Memory B cell (primary cell): ENCODE results near the gene LIM2.

ENCODE experiments used
- ATAC-seq: fragments of 150-1000 bp; cut with Tn5 transposase; 2 replicates; pipeline ENCODE4 v1.10.0; 2021; ENCODE audit warnings: low read depth, mild to moderate bottlenecking, moderate library complexity
- DNase-seq, 2 donors: peaks; one replicate each; pipeline ENCODE4 v3.0.0; 2022; ENCODE audit warnings: low spot score in 2 of 2
- H3K27ac Mint-ChIP-seq: one replicate; pipeline ENCODE4 v1.8.0; 2022; ENCODE audit warnings: mild to moderate bottlenecking, moderate library complexity, mixed read lengths
- H3K27me3 Mint-ChIP-seq: one replicate; pipeline ENCODE4 v1.8.0; 2022; ENCODE audit warnings: mixed read lengths
- H3K36me3 Mint-ChIP-seq: one replicate; pipeline ENCODE4 v1.8.0; 2022; ENCODE audit warnings: mild to moderate bottlenecking, mixed read lengths
- H3K4me1 Mint-ChIP-seq: one replicate; pipeline ENCODE4 v1.8.0; 2022; ENCODE audit warnings: mixed read lengths
- H3K4me3 Mint-ChIP-seq: one replicate; pipeline ENCODE4 v1.8.0; 2022; ENCODE audit warnings: mild to moderate bottlenecking, moderate library complexity, mixed read lengths
- H3K9me3 Mint-ChIP-seq: one replicate; pipeline ENCODE4 v1.8.0; 2022; ENCODE audit warnings: mixed read lengths

LIM2 gene

GRCh38 chr19:51331716-51332115, 56.1 kb downstream of the LIM2 start:
- Mint-ChIP-seq H3K9me3 (no peaks in the 10 kb centered on the region), H3K27ac (no peak overlapping the region), H3K27me3 (peaks cover 11% of the 10 kb centered on the region)

GRCh38 chr19:51331193-51331592, 56.6 kb downstream of the LIM2 start:
- Mint-ChIP-seq H3K27me3 (peaks cover 13% of the 10 kb centered on the region), H3K27ac (no peak overlapping the region), H3K9me3 (no peaks in the 10 kb centered on the region), H3K4me3 (no peak overlapping the region), H3K4me1 (peaks cover 6% of the 10 kb centered on the region), H3K36me3 (peaks cover 12% of the 10 kb centered on the region)
- no peak for ATAC-seq
- DNase-seq = no peak

More at GRCh38 chr19:51331716-51332115, 56.1 kb downstream of the LIM2 start:
- DNase-seq (no peak), ATAC-seq (no peak)
- no peak overlapping the region for H3K4me3 Mint-ChIP-seq
- peaks cover 6% of the 10 kb centered on the region for H3K4me1 Mint-ChIP-seq
- peaks cover 14% of the 10 kb centered on the region for H3K36me3 Mint-ChIP-seq

GRCh38 chr19:51330366-51330765, 57.4 kb downstream of the LIM2 start:
- Mint-ChIP-seq H3K27ac (no peak overlapping the region), H3K27me3 (peaks cover 20% of the 10 kb centered on the region), H3K4me1 (peaks cover 6% of the 10 kb centered on the region), H3K9me3 (no peaks in the 10 kb centered on the region), H3K36me3 (peaks cover 12% of the 10 kb centered on the region), H3K4me3 (no peak overlapping the region)
- ATAC-seq (no peak), DNase-seq (no peak)
